C4-2B (cell line): Measurements from ENCODE around the gene FNDC3B.

Experiments
- CTCF ChIP-seq: fragments of 450-650 bp; conservative IDR thresholded peaks from 2 replicates; pipeline ENCODE4 v1.5.1; 2017; ENCODE audit warnings: mild to moderate bottlenecking
- ZFX ChIP-seq: fragments of 450-650 bp; IDR thresholded peaks from 2 replicates; pipeline ENCODE4 v1.6.1; 2017

DNA sequence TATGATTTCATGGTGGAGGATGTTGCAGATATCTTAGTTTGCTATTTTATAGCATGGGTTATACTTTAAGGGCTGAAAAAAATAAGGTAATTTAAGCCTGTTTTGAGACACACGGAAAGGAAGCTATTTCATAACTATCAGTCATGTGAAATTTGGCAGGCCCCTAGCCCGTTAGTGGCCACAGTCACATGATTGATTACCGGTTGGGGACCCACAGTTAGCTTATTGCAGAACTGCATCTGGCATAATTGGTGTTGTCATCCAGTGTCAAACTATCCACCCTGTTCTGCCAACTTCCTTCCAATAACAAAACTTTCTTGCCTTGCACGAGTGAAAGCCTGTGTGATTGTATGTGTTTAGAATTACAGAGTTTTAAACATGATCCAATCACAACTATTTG, 35.2 kb downstream of the FNDC3B start:
- TF ChIP-seq CTCF, result no peak
- TF ChIP-seq ZFX, result no peak
